Activated B cell treated with CpG ODN at 0.5 μM for 24 hours (primary cell): ENCODE measurements around the gene STEEP1. TPM values are rescaled to one million over a fixed set of nuclear protein-coding genes. Genes with fewer than 3 reads are reported as not detected.

Experiments
- ATAC-seq: fragments of 200-7000 bp; cut with Tn5 transposase; one replicate; pipeline ENCODE4 v1.10.0; 2021; ENCODE audit warnings: low read depth, mild to moderate bottlenecking, moderate library complexity
- CTCF ChIA-PET: fragments of 350-600 bp; sonication (Branson Sonifier 250); formaldehyde crosslinking; loops from one replicate; lab custom pipeline; 2021; ENCODE audit warnings: antibody characterized with exemption; lab: Charles Lee
- POLR2A ChIA-PET: fragments of 350-600 bp; sonication (Branson Sonifier 250); formaldehyde crosslinking; loops from one replicate; lab custom pipeline; 2021; ENCODE audit warnings: antibody characterized with exemption; lab: Charles Lee
- DNase-seq: peaks from one replicate; pipeline ENCODE4 v3.0.0; 2022
- H3K27ac Mint-ChIP-seq: one replicate; pipeline ENCODE4 v1.8.0; 2020; ENCODE audit warnings: mixed read lengths
- H3K27me3 Mint-ChIP-seq: one replicate; pipeline ENCODE4 v1.8.0; 2021; ENCODE audit warnings: mixed read lengths
- H3K36me3 Mint-ChIP-seq: one replicate; pipeline ENCODE4 v1.8.0; 2021; ENCODE audit warnings: low read depth, mixed read lengths
- H3K4me1 Mint-ChIP-seq: one replicate; pipeline ENCODE4 v1.8.0; 2021; ENCODE audit warnings: mixed read lengths
- H3K4me3 Mint-ChIP-seq: one replicate; pipeline ENCODE4 v1.8.0; 2020; ENCODE audit warnings: mild to moderate bottlenecking, mixed read lengths
- H3K9me3 Mint-ChIP-seq: one replicate; pipeline ENCODE4 v1.8.0; 2020; ENCODE audit warnings: mixed read lengths
- CTCF ChIP-seq: fragments of 200-600 bp; IDR thresholded peaks from one replicate; pipeline ENCODE4 v1.8.0; 2022; ENCODE audit warnings: antibody characterized with exemption, mild to moderate bottlenecking
- intact Hi-C: fragments of 100-400 bp; cut with micrococcal nuclease; formaldehyde crosslinking; loops from one replicate; pipeline ENCODE4 v1.15.1; 2024
- total RNA-seq: library from RNA; stranded (reverse); gene quantifications from 2 replicates; pipeline ENCODE4 v1.2.3, GENCODE V29; 2022

The STEEP1 gene
- total RNA-seq, 1 donor from 2014 or later: 32.0 TPM

- Mint-ChIP-seq H3K36me3 (peaks cover 17% of the 10 kb centered on the region), H3K4me3 (peak overlapping the region; percentile 91), H3K9me3 (no peaks in the 10 kb centered on the region), H3K27me3 (no peaks in the 10 kb centered on the region), H3K4me1 (peaks cover 43% of the 10 kb centered on the region), H3K27ac (peak overlapping the region; percentile 94)
- intact Hi-C loops: loop anchor here (1.0 to 5.0 kb wide), 6 partner anchors 13 to 267 kb away; partner anchors contain the start of genes NDUFA1, RNF113A, SEPTIN6 and UBE2A
- ATAC-seq (peak; percentile 55), DNase-seq (no peak)
- CTCF ChIA-PET: interaction anchor here (1.3 to 1.6 kb wide), 2 partner anchors 26 to 124 kb away, joined by 3 to 6 read pairs; no protein-coding TSS in a partner anchor
- POLR2A ChIA-PET: interaction anchor here (0.6 to 4.3 kb wide), 30 partner anchors 12 to 998 kb away, joined by 3 to 56 read pairs (median 5); partner anchors contain the start of genes MCTS1, RPL39, SEPTIN6 and SOWAHD
- TF ChIP-seq CTCF: no peak
Measured at GRCh38 chrX:119605464-119606279, 40.5 kb upstream of the STEEP1 start.

GRCh38 chrX:119604766-119605463 lies 39.7 kb upstream of the STEEP1 start:
- H3K4me1 Mint-ChIP-seq: peaks cover 40% of the 10 kb centered on the region
- H3K4me3 Mint-ChIP-seq: peak overlapping the region; percentile 90
- peak overlapping the region; percentile 86 for H3K27ac Mint-ChIP-seq
- H3K36me3 Mint-ChIP-seq: peaks cover 17% of the 10 kb centered on the region
- no peak for TF ChIP-seq CTCF
- intact Hi-C loops: loop anchor here (5.0 kb wide), 2 partner anchors 42 to 267 kb away; partner anchors contain the start of genes NDUFA1 and RNF113A
- ATAC-seq (no peak), DNase-seq (no peak)
- ChIA-PET CTCF (interaction anchor here (1.0 kb wide), 1 partner anchor 15 kb away, joined by 3 read pairs; no protein-coding TSS in a partner anchor), POLR2A (interaction anchor here (0.7 to 4.3 kb wide), 13 partner anchors 13 to 278 kb away, joined by 3 to 56 read pairs (median 8); partner anchors contain the start of genes RPL39, SEPTIN6 and UBE2A)
- no peaks in the 10 kb centered on the region for H3K9me3 Mint-ChIP-seq
- no peaks in the 10 kb centered on the region for H3K27me3 Mint-ChIP-seq

- Mint-ChIP-seq H3K4me1 (peaks cover 43% of the 10 kb centered on the region), H3K4me3 (no peak overlapping the region), H3K9me3 (no peaks in the 10 kb centered on the region), H3K27me3 (no peaks in the 10 kb centered on the region), H3K27ac (no peak overlapping the region), H3K36me3 (peaks cover 22% of the 10 kb centered on the region)
- no peak for TF ChIP-seq CTCF
- ChIA-PET CTCF (interaction anchor here (1.0 to 1.6 kb wide), 2 partner anchors 20 to 86 kb away, joined by 3 to 4 read pairs; no protein-coding TSS in a partner anchor), POLR2A (interaction anchor here (1.8 to 4.3 kb wide), 2 partner anchors 23 to 28 kb away, joined by 5 to 48 read pairs; partner anchors contain the start of gene UBE2A)
- DNase-seq: no peak
- no peak for ATAC-seq
- intact Hi-C loops: no loop called here
Measured at GRCh38 chrX:119602701-119603255, 37.6 kb upstream of the STEEP1 start.

GRCh38 chrX:119589810-119590209 lies 24.6 kb upstream of the STEEP1 start:
- no peak for DNase-seq
- no peaks in the 10 kb centered on the region for H3K27me3 Mint-ChIP-seq
- intact Hi-C loops: no loop called here
- no peak for TF ChIP-seq CTCF
- H3K4me3 Mint-ChIP-seq: no peak overlapping the region
- peaks cover 54% of the 10 kb centered on the region for H3K36me3 Mint-ChIP-seq
- POLR2A ChIA-PET: interaction anchor here (0.6 to 1.2 kb wide), 4 partner anchors 15 to 93 kb away, joined by 3 to 7 read pairs (median 4); no protein-coding TSS in a partner anchor
- CTCF ChIA-PET: no interaction called here
- ATAC-seq: no peak
- no peaks in the 10 kb centered on the region for H3K4me1 Mint-ChIP-seq
- H3K27ac Mint-ChIP-seq: no peak overlapping the region
- H3K9me3 Mint-ChIP-seq: no peaks in the 10 kb centered on the region
